ENCODE data around the gene SLC35G6.
"Not testable (repeated sequence)": the region's sequence is repeated elsewhere in the genome, so short reads cannot be mapped to it uniquely, and the experiment has no call there.

SLC35G6 gene

GRCh38 chr17:7479213-7480088 is 1.8 kb upstream of the SLC35G6 start, which contains the start of gene ZBTB4:
TSS of gene ZBTB4 (minus strand) at chr17:7479631. CDS start at chr17:7466801, 12,830 bp downstream.
- peak; percentile 50 for DNase-seq

DNA sequence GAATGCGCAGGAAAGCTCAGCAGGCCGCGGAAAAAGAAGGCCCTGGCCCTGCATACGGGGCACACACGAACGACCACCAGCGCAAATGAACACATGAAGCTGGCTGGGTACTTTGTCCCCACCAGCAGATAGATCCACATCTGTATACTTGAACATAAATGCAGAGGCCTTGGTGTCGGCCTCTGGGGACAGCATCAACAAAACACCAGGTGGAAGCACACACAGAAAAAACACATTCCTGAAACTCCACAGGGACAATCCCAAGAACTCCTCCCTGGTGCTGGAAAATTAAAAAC is 1.2 kb upstream of the SLC35G6 start:
- no peak for DNase-seq

DNA sequence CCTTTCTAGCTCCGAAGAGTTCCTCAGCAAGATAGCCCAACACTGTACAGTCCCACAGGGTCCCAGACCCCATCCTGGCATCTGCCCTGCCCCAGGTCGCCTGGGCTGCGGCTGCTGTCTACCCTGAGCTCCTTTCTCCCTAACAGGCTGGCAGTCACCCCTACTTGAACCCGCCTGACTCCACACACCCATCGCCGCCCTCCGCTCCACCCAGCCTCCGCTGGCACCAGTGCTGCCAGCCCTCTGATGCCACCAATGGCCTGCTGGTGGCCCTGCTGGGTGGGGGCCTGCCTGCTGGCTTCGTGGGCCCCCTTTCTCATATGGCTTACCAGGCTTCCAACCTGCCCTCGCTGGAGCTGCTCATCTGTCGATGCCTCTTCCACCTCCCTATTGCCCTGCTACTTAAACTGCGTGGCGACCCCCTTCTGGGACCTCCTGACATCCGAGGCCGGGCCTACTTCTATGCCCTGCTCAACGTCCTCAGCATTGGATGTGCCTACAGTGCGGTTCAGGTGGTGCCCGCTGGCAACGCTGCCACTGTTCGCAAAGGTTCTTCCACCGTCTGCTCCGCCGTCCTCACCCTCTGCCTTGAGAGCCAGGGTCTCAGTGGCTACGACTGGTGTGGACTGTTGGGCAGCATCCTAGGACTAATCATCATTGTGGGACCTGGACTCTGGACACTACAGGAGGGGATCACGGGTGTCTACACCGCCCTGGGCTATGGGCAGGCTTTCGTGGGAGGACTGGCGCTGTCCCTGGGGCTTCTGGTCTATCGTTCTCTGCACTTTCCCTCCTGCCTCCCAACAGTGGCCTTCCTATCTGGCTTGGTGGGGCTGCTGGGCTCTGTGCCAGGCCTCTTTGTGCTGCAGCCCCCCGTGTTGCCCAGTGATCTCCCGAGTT is 846 bp downstream of the SLC35G6 start:
- DNase-seq, result not testable (repeated sequence)

DNA sequence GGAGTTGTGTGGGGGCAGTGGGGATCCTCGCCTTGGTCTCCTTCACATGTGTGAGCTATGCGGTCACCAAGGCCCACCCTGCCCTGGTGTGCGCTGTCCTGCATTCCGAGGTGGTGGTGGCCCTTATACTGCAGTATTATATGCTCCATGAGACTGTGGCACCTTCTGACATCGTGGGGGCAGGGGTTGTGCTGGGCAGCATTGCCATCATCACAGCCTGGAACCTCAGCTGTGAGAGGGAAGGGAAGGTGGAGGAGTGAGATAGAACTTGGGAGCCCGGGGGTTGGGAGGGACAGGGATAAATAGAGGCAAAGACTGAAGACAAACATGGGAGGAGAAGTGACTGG is 1.5 kb downstream of the SLC35G6 start:
- DNase-seq, result not testable (repeated sequence)

GRCh38 chr17:7483255-7484066 is 2.2 kb downstream of the SLC35G6 start:
- DNase-seq, result peak; percentile 94

DNA sequence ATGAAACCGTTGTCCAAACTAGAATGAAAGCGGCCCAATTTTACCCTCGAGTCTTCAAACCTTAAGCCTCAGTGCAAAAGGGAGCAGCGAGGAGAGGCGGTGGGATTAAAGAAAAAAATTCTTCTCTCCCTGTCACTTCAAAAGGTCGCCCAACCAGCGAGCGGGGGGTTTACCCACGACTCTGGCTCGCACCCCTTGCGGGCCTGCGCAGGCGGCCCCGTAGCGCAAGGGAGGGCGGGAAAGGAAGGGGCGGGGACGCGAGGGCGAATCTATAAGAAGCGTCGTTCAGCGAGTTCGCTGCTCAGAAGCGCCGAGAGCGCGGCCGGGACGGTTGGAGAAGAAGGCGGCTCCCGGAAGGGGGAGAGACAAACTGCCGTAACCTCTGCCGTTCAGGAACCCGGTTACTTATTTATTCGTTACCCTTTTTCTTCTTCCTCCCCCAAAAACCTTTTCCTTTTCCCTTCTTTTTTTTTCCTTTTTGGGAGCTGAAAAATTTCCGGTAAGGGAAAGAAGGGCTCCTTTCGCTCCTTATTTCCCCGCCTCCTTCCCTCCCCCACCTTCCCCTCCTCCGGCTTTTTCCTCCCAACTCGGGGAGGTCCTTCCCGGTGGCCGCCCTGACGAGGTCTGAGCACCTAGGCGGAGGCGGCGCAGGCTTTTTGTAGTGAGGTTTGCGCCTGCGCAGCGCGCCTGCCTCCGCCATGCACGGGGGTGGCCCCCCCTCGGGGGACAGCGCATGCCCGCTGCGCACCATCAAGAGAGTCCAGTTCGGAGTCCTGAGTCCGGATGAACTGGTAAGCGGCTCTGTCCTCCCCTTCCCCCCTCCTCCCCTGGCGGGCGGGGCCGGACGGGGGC is 3.0 kb downstream of the SLC35G6 start, which contains the start of gene POLR2A:
Gene POLR2A, plus strand, starts transcription at position 300 of the 852 bp plus-strand sequence.
- DNase-seq, result peak; percentile 98

DNA sequence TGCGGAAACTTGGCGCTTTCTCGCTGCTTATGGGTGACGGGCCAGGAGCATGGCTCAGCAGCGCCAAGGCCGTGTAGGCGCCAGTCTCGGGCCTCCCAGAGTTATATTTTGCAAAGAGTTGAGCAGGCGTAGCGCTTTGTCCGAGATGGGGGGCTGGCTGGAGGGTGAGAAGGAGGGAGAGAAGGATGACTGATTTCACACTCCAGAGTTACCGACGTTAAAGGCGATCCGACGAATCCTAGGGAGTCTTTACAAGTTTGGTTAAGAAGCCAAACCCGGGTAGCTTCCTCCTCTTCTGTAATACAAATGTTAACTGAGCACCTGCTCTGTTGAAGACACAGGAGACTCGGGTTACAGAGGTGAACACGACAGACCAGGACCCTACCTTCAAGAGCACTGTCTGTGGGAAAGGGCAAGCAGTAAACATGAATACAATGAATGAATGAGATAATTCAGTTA is 3.7 kb downstream of the SLC35G6 start:
- DNase-seq, result no peak

DNA sequence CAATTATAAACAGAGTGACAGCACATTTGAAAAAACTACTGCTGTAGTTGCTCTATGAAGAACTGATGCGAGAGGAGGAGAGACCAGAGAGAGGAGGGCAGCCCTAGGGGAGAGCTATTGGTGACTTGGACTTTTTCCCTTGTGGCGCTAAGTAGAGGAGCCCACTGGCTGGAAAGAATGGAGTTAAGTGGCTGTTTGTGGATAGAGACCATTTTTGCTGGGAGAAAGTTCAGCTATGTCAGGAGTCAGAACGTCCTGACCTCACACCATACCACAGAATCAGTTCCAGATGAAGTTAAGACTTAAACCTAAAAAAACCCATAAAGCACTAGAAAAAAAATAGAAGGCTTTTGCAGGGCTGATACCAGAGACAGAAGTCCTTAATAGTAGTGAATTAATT is 4.9 kb downstream of the SLC35G6 start:
- DNase-seq, result no peak

GRCh38 chr17:7490144-7490543 is 8.9 kb downstream of the SLC35G6 start:
- DNase-seq, result no peak

DNA sequence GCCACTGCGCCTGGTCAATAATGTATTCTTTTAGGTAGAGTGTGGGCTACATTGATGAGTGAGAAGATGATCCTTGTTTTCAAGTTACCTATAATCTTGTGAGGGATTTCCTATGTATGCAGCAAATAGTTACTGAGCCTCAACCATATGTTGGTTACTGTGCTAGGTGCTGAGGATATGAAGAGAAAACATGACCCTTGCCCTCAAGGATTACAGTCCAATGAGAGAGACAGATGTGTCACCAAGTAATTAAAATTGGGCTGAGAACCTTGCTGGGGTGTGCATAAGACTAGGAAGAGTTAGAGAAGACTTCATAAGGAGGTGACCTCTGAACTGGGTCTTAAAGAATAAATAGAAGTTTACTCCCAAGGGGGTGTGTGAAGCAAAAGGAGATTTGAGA is 10.3 kb downstream of the SLC35G6 start:
- DNase-seq, result no peak

- no peak for DNase-seq
These were observed 12.7 kb downstream of the SLC35G6 start for GRCh38 chr17:7493941-7494340.

- DNase-seq, result no peak
These were observed 14.7 kb downstream of the SLC35G6 start for GRCh38 chr17:7495906-7496434.

DNA sequence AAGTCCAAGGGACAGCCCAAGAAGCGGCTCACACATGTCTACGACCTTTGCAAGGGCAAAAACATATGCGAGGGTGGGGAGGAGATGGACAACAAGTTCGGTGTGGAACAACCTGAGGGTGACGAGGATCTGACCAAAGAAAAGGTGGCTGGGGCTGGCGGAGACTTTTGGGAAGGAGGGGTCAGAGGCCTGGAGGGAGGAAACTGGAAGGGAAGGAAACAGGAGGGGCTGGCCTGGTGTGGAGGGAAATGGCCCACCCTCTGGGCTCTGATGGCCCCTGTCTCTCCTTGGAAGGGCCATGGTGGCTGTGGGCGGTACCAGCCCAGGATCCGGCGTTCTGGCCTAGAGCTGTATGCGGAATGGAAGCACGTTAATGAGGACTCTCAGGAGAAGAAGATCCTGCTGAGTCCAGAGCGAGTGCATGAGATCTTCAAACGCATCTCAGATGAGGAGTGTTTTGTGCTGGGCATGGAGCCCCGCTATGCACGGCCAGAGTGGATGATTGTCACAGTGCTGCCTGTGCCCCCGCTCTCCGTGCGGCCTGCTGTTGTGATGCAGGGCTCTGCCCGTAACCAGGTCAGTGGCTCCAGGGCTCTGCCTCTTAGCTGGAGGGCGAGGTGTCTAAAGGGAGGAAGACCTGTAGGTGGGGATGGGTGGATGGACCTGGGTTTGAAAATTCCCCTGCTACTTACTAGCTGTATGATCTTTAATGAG is 15.4 kb downstream of the SLC35G6 start:
- no peak for DNase-seq

GRCh38 chr17:7497228-7497627 is 16.0 kb downstream of the SLC35G6 start:
- no peak for DNase-seq

GRCh38 chr17:7497636-7498035 is 16.4 kb downstream of the SLC35G6 start:
- no peak for DNase-seq

DNA sequence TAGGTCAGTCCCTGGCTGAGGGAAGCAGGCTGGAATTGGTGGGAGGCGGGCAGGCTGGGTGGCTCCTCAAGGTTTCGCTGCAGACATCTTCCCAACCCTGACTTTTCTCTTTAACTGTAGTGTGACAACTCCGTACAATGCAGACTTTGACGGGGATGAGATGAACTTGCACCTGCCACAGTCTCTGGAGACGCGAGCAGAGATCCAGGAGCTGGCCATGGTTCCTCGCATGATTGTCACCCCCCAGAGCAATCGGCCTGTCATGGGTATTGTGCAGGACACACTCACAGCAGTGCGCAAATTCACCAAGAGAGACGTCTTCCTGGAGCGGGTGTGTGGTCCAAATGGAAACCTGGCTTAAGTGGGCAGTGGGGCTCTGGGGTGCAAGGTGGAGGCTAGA is 17.9 kb downstream of the SLC35G6 start:
- DNase-seq, result no peak

GRCh38 chr17:7501729-7502128 is 20.5 kb downstream of the SLC35G6 start:
- DNase-seq, result no peak

GRCh38 chr17:7502171-7502847 is 21.1 kb downstream of the SLC35G6 start:
- DNase-seq, result no peak

DNA sequence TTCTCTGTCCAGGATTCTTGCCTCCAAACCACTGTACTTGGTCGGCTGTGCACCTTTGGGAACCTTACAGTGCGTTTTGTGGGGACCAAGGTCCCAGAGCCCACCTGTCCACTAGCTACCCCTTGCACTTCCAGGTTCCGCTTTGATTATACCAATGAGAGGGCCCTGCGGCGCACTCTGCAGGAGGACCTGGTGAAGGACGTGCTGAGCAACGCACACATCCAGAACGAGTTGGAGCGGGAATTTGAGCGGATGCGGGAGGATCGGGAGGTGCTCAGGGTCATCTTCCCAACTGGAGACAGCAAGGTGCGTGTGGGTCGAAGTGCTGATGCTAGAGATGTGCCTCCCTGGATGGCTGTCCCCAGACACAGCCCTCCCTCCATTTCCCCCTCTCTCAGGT is 21.7 kb downstream of the SLC35G6 start:
- DNase-seq, result no peak

DNA sequence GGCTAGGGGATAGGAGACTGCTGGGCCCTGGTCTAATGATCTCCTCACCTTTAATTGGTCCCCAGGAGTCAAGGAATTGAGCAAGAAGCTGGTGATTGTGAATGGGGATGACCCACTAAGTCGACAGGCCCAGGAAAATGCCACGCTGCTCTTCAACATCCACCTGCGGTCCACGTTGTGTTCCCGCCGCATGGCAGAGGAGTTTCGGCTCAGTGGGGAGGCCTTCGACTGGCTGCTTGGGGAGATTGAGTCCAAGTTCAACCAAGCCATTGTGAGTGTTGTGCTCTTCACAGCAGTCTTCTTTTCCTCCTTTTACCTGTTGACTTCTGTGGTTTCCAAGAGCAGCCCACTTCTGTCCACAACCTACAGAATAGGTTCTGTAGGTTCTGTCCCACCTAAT is 22.3 kb downstream of the SLC35G6 start:
- DNase-seq, result no peak
